ENCODE data around the gene ADAMTS7.
"Not testable (repeated sequence)": the region's sequence is repeated elsewhere in the genome, so short reads cannot be mapped to it uniquely, and the experiment has no call there.

DNA sequence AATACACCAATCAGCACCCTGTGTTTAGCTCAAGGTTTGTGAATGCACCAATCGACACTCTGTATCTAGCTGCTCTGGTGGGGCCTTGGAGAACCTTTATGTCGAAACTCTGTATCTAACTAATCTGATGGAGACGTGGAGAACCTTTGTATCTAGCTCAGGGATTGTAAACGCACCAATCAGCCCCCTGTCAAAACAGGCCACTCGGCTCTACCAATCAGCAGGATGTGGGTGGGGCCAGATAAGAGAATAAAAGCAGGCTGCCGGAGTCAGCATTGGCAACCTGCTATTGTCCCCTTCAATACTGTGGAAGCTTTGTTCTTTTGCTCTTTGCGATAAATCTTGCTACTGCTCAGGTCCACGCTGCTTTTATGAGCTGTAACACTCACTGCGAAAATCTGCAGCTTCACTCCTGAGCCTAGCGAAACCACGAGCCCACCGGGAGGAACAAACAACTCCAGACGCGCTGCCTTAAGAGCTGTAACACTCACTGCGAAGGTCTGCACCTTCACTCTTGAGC, 36.2 kb upstream of the ADAMTS7 start:
- TF ChIP-seq, protein P1, sequence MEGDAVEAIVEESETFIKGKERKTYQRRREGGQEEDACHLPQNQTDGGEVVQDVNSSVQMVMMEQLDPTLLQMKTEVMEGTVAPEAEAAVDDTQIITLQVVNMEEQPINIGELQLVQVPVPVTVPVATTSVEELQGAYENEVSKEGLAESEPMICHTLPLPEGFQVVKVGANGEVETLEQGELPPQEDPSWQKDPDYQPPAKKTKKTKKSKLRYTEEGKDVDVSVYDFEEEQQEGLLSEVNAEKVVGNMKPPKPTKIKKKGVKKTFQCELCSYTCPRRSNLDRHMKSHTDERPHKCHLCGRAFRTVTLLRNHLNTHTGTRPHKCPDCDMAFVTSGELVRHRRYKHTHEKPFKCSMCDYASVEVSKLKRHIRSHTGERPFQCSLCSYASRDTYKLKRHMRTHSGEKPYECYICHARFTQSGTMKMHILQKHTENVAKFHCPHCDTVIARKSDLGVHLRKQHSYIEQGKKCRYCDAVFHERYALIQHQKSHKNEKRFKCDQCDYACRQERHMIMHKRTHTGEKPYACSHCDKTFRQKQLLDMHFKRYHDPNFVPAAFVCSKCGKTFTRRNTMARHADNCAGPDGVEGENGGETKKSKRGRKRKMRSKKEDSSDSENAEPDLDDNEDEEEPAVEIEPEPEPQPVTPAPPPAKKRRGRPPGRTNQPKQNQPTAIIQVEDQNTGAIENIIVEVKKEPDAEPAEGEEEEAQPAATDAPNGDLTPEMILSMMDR (IDR thresholded peaks at IDR 0.05), result not testable (repeated sequence)
- TF ChIP-seq POLR2A (IDR thresholded peaks at IDR 0.05), result not testable (repeated sequence)

Data from uterus (tissue), 2 donors.